SHP77 treated with DMSO at 0.1 percent for 48 hours (cell line): ENCODE results near the gene KLHDC2.
"Not testable (repeated sequence)": the region's sequence is repeated elsewhere in the genome, so short reads cannot be mapped to it uniquely, and the experiment has no call there.

Source experiments
- DNase-seq: peaks from one replicate; lab custom pipeline; 2025; lab: John Stamatoyannopoulos, UW

Gene KLHDC2, protein sequence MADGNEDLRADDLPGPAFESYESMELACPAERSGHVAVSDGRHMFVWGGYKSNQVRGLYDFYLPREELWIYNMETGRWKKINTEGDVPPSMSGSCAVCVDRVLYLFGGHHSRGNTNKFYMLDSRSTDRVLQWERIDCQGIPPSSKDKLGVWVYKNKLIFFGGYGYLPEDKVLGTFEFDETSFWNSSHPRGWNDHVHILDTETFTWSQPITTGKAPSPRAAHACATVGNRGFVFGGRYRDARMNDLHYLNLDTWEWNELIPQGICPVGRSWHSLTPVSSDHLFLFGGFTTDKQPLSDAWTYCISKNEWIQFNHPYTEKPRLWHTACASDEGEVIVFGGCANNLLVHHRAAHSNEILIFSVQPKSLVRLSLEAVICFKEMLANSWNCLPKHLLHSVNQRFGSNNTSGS

DNA sequence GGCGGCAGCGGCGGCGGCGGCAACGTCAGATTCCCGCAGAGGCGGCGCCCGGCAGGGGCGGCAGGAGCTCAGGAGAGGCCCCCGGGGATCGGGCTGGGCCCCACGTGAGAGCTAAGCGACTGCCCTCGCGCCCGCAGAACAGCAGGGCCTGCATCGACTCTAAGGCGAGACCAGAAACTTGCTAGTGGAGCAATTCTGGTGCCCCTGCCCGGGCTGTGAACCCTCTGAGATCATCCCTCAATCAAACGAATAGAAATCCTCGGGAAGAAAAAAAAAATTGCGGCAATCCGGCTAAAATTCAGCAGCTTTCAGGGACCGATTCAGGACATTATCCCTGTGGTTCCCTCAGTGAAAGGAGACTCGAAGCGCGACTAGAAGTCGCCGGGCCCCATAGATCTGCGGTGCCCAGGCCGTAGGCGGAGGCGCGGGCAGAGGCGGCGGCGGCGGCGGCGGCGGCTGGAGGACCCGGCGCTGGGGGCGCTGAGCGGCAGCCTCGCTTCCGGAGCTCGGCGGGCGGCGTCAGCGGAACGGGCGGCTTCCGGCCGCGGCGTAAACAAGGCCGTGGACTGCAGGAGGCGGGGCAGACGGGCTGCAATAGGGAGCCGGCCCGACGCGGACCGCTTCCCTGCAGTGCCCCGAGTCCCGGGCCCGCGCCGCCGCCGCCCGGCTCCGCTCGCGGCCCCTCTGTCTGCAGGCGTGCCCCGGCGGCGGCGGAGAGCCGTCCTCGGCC lies at the start of gene KLHDC2:
KLHDC2 (plus strand) TSS at position 583 of the 730 bp plus-strand sequence. CDS start 316 bp downstream, outside the sequence.
- DNase-seq, result peak; percentile 47

- DNase-seq, result no peak
Measured at GRCh38 chr14:49720744-49721143, 47.2 kb upstream of the KLHDC2 start.

DNA sequence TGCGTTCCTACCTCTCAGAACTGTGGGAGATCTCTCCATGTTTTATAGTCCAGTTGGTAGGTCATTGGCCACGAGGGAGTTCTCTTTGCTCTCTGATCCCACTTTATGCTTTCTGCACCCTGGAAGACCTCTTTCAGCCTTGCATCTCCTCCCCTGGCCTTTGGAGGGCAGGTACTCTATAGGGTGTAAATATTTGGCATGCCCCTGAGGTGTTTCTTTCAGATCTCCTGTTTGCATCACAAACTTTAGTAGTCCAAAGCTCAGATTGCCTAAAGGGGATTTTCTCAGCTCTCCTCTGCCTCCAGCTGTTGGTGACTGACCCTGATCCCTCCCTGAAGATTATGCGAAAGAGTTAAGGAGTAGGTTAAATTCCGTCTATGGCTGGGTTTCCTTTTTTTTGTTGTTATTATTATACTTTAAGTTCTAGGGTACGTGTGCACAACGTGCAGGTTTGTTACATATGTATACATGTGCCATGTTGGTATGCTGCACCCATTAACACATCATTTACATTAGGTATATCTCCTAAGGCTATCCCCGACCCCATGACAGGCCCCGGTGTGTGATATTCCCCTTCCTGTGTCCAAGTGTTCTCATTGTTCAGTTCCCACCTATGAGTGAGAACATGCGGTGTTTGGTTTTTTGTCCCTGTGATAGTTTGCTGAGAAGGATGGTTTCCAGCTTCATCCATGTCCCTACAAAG lies 46.1 kb upstream of the KLHDC2 start:
- DNase-seq, result not testable (repeated sequence)

GRCh38 chr14:49727171-49727570 lies 40.8 kb upstream of the KLHDC2 start:
- DNase-seq, result no peak

GRCh38 chr14:49732896-49733295 lies 35.1 kb upstream of the KLHDC2 start:
- no peak for DNase-seq

DNA sequence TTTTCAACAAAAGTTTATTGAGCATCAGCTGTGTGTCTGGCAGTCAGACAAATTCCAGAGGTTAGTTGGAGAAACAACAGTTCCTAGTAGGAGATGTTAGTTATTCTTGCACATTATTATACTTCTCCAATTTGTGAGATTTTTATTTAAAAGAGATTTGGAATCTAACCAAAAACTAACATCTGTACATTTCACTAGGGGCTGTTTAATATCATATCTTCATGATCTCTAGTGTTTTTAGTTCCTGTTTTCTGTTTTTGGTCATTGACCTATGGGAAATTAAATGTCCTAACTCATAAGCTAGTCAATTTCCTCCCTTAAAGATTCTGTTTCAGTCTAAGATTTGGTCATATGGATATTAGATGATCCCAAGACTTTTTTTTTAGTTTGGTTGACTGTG lies 34.1 kb upstream of the KLHDC2 start:
- DNase-seq, result no peak

DNA sequence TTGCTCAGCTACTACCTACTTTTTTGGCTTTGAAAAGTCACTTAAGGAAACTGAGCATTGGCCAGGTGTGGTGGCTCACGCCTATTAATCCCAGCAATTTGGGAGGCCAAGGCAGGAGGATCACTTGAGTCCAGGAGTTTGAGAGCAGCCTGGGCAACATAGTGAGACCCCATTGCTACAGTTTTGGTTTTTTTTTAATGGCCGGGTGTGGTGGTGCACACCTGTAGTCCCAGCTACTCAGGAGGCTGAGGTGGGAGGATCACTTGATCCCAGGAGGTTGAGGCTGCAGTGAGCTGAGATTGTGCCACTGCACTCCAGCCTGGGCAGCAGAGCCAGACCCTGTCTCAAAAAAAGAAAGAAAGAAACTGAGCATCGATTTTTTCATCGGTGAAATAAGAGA lies 32.3 kb upstream of the KLHDC2 start:
- DNase-seq, result not testable (repeated sequence)

- DNase-seq, result no peak
Measured at GRCh38 chr14:49745191-49745590, 22.8 kb upstream of the KLHDC2 start.

DNA sequence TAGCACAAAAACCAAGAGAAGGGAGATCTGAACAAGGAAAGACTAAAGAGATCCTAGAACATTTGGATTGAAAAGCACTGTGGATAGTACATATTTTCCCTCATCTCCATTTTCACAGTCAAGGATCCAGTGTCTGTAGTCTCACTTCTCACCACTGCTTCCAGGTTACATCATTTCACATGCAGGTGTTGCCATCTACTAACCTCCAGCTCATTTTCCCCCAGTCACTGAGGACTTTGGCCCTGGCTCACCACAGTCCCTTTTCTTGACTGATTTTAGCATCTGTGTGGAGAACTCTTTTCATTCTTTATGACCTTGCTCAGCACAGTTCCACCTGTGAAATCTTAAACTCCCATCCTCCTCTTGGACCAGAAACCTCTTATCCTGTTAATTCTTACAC lies 21.5 kb upstream of the KLHDC2 start:
- DNase-seq, result not testable (repeated sequence)

GRCh38 chr14:49754570-49755097 lies 13.3 kb upstream of the KLHDC2 start:
- no peak for DNase-seq

GRCh38 chr14:49755378-49755777 lies 12.6 kb upstream of the KLHDC2 start:
- DNase-seq, result no peak

DNA sequence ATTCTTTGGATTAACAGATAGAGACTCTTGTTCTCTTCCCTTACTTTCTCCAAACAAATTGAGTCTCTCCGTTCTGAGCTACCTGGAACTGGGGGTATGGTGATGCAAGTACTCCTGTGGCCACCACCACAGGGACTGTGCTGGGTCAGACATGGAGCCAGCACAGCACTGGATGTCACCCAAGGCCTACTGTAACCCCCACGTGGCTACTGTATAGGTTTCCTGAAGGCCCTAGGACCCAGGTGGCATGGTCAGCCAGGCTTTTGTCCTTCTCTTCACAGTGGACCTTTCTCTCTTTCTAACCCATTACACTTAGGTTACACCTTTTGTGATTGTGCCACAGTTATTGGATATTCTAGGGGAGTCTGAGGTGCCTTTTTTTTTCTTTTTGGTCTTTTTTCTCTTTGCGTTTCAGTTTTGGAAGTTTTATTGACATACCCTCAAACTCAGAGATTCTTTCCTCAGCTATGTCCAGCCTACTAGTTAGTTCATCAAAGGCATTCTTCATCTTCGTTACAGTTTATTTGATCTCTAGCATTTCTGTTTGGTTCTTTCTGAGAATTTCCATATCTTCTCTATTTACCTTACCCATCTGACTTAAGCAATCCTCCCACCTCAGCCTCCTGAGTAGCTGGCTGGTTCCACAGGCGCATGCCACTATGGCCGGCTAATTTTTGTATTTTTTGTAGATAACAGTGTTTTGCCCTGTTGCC lies 6.0 kb upstream of the KLHDC2 start:
- no peak for DNase-seq

GRCh38 chr14:49766839-49767238 lies 1.1 kb upstream of the KLHDC2 start:
- no peak for DNase-seq

DNA sequence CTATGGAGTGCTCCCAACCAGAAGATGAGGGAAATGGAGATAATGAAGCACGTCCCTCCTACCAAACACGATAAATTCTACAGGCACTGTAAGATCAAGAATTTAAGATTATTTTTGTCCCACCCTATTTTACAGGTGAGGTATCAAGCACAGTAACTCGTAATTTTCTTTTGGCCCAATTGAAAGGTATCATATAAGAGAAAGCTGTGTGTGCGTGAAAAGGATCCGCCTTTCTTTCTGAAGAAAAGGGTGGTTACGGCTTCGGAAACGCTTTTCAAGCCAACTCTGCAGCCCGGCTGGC lies 733 bp upstream of the KLHDC2 start:
- no peak for DNase-seq

DNA sequence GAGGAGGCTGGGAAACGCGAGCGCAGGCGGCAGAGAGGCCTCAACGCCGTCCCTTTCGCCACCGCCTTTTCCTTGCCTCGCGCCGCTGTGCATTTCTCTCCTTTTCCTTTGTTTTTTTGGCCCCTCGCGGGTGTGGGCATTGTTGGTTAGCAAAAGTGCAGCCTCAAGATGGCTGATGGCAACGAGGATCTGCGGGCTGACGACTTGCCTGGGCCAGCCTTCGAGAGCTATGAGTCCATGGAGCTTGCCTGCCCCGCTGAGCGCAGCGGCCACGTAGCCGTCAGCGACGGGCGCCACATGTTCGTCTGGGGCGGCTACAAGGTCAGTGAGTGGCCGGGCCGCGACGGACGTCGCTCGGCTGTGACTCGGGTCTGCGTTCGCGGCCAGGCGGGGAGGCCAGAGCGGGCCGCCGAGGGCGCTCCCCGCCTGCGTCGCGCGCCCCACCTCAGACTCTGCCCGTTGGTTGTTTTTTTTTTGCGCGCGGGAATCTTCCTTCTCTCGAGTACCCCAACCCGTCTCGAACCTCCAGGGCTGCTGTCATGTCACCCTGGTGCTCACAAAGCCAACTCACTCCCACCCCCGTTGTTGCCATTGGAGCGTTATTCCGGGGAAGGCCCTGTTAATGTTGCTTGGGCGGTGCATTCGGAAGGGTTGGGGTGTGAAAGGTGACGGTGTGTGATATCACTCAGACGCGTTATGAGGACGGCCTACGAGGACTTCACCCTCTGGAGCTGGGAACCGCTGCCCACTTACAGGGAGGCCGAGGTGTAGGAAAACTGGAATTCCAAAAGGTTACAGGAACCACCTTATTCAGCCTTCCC lies 558 bp downstream of the KLHDC2 start:
- DNase-seq, result no peak

GRCh38 chr14:49769171-49769570 lies 1.2 kb downstream of the KLHDC2 start:
- DNase-seq, result no peak

- DNase-seq, result no peak
Measured at GRCh38 chr14:49769581-49770211, 1.7 kb downstream of the KLHDC2 start.

GRCh38 chr14:49770212-49770817 lies 2.4 kb downstream of the KLHDC2 start:
- DNase-seq, result no peak

GRCh38 chr14:49771691-49772090 lies 3.7 kb downstream of the KLHDC2 start:
- DNase-seq, result not testable (repeated sequence)

DNA sequence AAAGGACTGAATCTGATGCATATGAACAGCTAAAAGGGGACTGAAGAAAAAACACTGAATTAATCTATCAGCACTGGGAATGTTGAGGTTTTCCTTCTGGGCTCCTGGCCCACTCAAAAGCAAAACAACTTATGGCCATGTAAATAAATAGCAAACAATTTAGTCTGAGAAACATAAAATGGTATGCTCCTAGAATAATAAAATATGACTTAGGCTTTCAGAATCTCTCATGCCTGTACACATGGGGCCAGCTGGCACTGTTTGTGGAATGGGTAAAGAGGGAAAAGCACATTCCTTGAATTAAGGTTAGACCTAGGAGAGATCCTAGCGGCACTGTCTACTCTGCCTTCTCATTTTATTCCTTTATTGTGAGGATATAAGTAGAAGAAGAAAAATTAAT lies 6.2 kb downstream of the KLHDC2 start:
- no peak for DNase-seq
